ENCODE results near the gene RAD9A. TPM values are rescaled to one million over a fixed set of nuclear protein-coding genes. Genes with fewer than 3 reads are reported as not detected.

Gene RAD9A
- total RNA-seq, 2 experiments from 2014 or later = 28.8 to 30.0 TPM

Other genes with a start within 250 kb of the RAD9A start
- gene GRK2, start 125.5 kb upstream of the RAD9A start, total RNA-seq = 100 to 1,000 TPM; 202 to 241 TPM
- 10 to 100 TPM; 44.9 to 69.5 TPM for gene ANKRD13D, start 102.7 kb upstream of the RAD9A start, total RNA-seq
- 10 to 100 TPM in 1 of 2 experiments, 1 to 10 TPM in 1; 6.0 to 11.1 TPM for gene SSH3, start 88.5 kb upstream of the RAD9A start, total RNA-seq
- gene POLD4, start 38.4 kb upstream of the RAD9A start, total RNA-seq = 10 to 100 TPM; 31.3 to 37.5 TPM
- under 1 TPM; 0.09 to 0.27 TPM for gene CLCF1, start 18.4 kb upstream of the RAD9A start, total RNA-seq
- gene PPP1CA, start 9.9 kb downstream of the RAD9A start, total RNA-seq = 100 to 1,000 TPM; 199 to 227 TPM
- gene TBC1D10C, start 12.1 kb downstream of the RAD9A start, total RNA-seq = 100 to 1,000 TPM in 1 of 2 experiments, 10 to 100 TPM in 1; 83.2 to 123 TPM
- gene CARNS1, start 23.7 kb downstream of the RAD9A start, total RNA-seq = 1 to 10 TPM; 1.5 to 1.6 TPM
- 10 to 100 TPM; 53.4 to 57.2 TPM for gene RPS6KB2, start 36.5 kb downstream of the RAD9A start, total RNA-seq
- gene PTPRCAP, start 45.7 kb downstream of the RAD9A start, total RNA-seq = 10 to 100 TPM; 80.1 to 83.4 TPM
- gene CORO1B, start 51.5 kb downstream of the RAD9A start, total RNA-seq = 100 to 1,000 TPM; 178 to 285 TPM
- gene GPR152, start 60.7 kb downstream of the RAD9A start, total RNA-seq = not detected
- under 1 TPM; 0.37 to 0.46 TPM for gene CABP4, start 63.4 kb downstream of the RAD9A start, total RNA-seq
- gene TMEM134, start 77.3 kb downstream of the RAD9A start, total RNA-seq = 10 to 100 TPM; 69.9 to 74.7 TPM
- 100 to 1,000 TPM; 142 to 144 TPM for gene AIP, start 91.0 kb downstream of the RAD9A start, total RNA-seq
- gene PITPNM1, start 113.4 kb downstream of the RAD9A start, total RNA-seq = 100 to 1,000 TPM in 1 of 2 experiments, 10 to 100 TPM in 1; 94.5 to 100 TPM
- 10 to 100 TPM; 64.1 to 68.7 TPM for gene CDK2AP2, start 116.2 kb downstream of the RAD9A start, total RNA-seq
- gene CABP2, start 131.5 kb downstream of the RAD9A start, total RNA-seq = not detected
- gene GSTP1, start 191.8 kb downstream of the RAD9A start, total RNA-seq = 100 to 1,000 TPM; 376 to 463 TPM
- gene NDUFV1, start 214.9 kb downstream of the RAD9A start, total RNA-seq = 100 to 1,000 TPM; 253 to 287 TPM
- 10 to 100 TPM; 17.0 to 23.4 TPM for gene NUDT8, start 238.0 kb downstream of the RAD9A start, total RNA-seq
- gene TBX10, start 247.8 kb downstream of the RAD9A start, total RNA-seq = not detected